ENCODE results near the gene FA2H. TPM values are rescaled to one million over a fixed set of nuclear protein-coding genes. Genes with fewer than 3 reads are reported as not detected.

Gene FA2H
- total RNA-seq, 1 donor from 2014 or later, result 2.5 TPM

DNA sequence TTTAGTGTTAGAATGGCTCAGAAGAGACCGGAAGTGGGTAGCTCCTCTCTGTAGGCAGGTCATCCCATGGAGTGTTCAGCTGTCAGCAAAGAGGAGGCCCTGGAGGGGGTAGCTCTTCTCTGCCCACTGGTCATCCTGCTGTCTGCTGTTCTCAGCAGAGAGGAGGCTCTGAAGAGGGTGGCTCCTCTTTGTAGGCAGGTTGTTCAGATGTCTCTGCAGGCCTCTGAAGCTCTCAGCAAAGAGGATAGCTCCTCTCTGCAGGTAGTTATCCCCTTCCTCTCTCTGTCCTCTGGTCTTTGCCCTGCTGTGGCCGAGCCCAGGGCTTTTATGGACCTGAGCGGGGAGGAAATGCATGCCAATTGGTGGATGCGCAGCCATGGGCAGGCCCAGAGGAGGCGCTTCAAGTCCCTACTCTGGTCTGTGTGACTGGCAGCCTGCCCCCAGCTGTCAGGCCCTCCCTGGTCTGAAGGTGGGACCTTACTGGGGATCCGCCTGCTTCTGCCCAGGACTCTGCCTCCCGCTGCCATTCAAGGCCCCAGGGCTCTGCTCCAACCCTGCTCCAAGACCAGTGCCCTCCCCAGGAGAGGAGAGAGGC is 32.5 kb upstream of the FA2H start:
- ATAC-seq, result no peak
- Histone ChIP-seq H3K4me1 (no peaks in the 10 kb centered on the region), H3K9me3 (no peaks in the 10 kb centered on the region), H3K27ac (no peak overlapping the region), H3K36me3 (no peaks in the 10 kb centered on the region), H3K27me3 (ENCODE audit: low read depth) (no peaks in the 10 kb centered on the region), H3K4me3 (no peak overlapping the region)
- intact Hi-C loops (cut with DNase I), result no loop called here
- no peak for DNase-seq
- TF ChIP-seq, protein P1, sequence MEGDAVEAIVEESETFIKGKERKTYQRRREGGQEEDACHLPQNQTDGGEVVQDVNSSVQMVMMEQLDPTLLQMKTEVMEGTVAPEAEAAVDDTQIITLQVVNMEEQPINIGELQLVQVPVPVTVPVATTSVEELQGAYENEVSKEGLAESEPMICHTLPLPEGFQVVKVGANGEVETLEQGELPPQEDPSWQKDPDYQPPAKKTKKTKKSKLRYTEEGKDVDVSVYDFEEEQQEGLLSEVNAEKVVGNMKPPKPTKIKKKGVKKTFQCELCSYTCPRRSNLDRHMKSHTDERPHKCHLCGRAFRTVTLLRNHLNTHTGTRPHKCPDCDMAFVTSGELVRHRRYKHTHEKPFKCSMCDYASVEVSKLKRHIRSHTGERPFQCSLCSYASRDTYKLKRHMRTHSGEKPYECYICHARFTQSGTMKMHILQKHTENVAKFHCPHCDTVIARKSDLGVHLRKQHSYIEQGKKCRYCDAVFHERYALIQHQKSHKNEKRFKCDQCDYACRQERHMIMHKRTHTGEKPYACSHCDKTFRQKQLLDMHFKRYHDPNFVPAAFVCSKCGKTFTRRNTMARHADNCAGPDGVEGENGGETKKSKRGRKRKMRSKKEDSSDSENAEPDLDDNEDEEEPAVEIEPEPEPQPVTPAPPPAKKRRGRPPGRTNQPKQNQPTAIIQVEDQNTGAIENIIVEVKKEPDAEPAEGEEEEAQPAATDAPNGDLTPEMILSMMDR (IDR thresholded peaks at IDR 0.05), result no peak

DNA sequence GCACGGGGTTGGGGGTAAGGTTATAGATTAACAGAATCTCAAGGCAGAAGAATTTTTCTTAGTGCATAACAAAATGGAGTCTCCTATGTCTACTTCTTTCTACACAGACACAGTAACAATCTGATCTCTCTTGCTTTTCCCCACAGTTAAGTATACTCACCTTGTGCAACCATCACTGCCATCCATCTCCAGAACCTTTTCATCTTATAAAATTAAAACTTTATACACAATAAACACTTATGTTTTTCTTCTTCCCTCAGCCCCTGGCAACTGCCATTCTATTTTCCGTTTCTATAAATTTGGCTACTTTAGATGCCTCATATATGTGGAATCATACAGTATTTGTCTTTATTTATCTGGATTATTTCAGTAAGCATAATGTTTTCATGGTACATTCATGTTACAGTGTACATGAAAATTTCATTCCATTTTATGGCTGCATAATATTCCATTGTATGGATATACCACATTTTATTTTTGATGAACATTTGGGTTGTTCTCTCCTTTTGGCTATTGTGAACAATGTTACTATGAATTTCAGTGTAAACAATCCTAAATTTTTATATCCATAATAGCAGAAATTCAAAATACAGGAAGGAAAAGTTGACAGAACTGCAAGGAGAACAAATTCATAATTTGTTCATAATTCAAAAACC is 25.7 kb upstream of the FA2H start:
- H3K4me3 ChIP-seq, result no peak overlapping the region
- ATAC-seq (no peak), DNase-seq (no peak)
- H3K4me1 ChIP-seq, result no peaks in the 10 kb centered on the region
- H3K9me3 ChIP-seq, result no peaks in the 10 kb centered on the region
- H3K27me3 ChIP-seq (ENCODE audit: low read depth), result no peaks in the 10 kb centered on the region
- H3K36me3 ChIP-seq, result no peaks in the 10 kb centered on the region
- H3K27ac ChIP-seq, result no peak overlapping the region
- TF ChIP-seq, protein P1 (IDR thresholded peaks at IDR 0.05), result no peak
- intact Hi-C loops (cut with DNase I), result no loop called here

DNA sequence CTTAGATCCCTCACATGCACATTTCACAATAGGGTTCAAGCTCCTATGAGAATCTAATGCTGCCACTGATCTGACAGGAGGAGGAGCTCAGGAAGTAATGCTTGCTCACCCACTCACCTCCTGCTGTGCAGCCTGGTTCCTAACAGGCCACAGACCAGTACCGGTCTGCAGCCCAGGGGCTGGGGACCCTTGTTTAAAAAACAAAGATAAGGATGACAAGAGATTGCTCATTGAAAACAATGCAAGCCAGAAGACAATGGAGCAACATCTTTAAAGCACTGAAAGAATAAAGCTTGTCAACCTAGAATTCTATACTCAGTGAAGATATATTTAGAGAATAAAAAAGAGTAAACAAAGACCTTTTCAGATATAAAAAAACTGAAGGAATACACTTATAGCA is 22.8 kb upstream of the FA2H start:
- intact Hi-C loops (cut with DNase I), result no loop called here
- ATAC-seq (no peak), DNase-seq (no peak)
- Histone ChIP-seq H3K4me3 (no peak overlapping the region), H3K27ac (no peak overlapping the region), H3K4me1 (no peaks in the 10 kb centered on the region), H3K27me3 (ENCODE audit: low read depth) (no peaks in the 10 kb centered on the region), H3K36me3 (no peaks in the 10 kb centered on the region), H3K9me3 (no peaks in the 10 kb centered on the region)
- TF ChIP-seq, protein P1 (IDR thresholded peaks at IDR 0.05), result no peak

DNA sequence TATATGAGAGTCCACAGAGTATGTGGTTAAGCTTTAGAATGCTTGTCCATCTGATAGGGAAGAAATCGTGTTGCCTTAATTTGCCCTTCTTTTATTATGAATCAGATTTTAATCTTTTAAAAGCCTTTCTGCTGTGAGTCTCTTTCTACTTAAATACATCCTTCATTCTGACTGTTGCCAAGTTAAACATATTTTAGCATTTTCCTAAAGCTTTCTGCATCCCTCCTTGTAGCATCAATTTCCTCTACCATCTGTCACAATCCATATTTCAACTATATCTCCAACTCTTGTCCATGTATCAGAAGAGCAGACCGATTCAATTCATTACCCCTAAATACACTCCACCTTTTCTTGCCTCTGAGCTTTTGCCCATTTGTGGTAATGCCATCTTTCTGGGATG is 20.5 kb upstream of the FA2H start:
- Histone ChIP-seq H3K36me3 (no peaks in the 10 kb centered on the region), H3K4me1 (no peaks in the 10 kb centered on the region), H3K27me3 (ENCODE audit: low read depth) (no peaks in the 10 kb centered on the region), H3K27ac (no peak overlapping the region), H3K4me3 (no peak overlapping the region), H3K9me3 (no peaks in the 10 kb centered on the region)
- TF ChIP-seq, protein P1 (IDR thresholded peaks at IDR 0.05), result no peak
- DNase-seq (no peak), ATAC-seq (no peak)
- intact Hi-C loops (cut with DNase I), result no loop called here

DNA sequence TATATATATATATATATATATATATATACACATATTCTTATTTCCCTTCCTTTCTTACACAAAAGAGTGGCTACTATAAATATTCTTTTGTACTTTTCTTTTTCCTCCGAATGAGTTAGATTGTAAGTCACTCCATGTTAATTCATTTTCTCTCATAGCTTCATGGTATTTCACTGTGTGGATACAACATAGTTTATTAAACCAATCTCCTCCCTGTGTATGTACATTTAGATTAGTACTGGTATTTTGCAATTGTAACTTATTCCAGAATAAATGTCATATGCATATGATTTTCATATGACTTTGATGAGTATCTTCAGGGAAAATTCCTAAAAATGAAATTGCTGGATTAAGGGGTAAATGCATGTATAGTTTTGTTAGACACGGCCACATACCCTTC is 20.0 kb upstream of the FA2H start:
- ATAC-seq (no peak), DNase-seq (no peak)
- Histone ChIP-seq H3K27ac (no peak overlapping the region), H3K36me3 (no peaks in the 10 kb centered on the region), H3K4me3 (no peak overlapping the region), H3K9me3 (no peaks in the 10 kb centered on the region), H3K27me3 (ENCODE audit: low read depth) (no peaks in the 10 kb centered on the region), H3K4me1 (no peaks in the 10 kb centered on the region)
- TF ChIP-seq, protein P1 (IDR thresholded peaks at IDR 0.05), result no peak
- intact Hi-C loops (cut with DNase I), result no loop called here

All from lower lobe of right lung (tissue), 2 donors.